Nephron progenitor cell (in vitro differentiated cells): ENCODE results near the gene MPHOSPH10.

Source experiments
- DNase-seq: peaks from one replicate; pipeline ENCODE4 v3.0.0; 2021
- H3K27ac Mint-ChIP-seq: 2 replicates; pipeline ENCODE4 v1.8.0; 2021; ENCODE audit warnings: mild to moderate bottlenecking, moderate library complexity, mixed read lengths
- H3K27me3 Mint-ChIP-seq: 2 replicates; pipeline ENCODE4 v1.8.0; 2021; ENCODE audit warnings: mild to moderate bottlenecking, low read depth, mixed read lengths; ENCODE audit not compliant: poor library complexity
- H3K36me3 Mint-ChIP-seq: 2 replicates; pipeline ENCODE4 v1.8.0; 2021; ENCODE audit warnings: low read depth, mixed read lengths
- H3K4me1 Mint-ChIP-seq: 2 replicates; pipeline ENCODE4 v1.8.0; 2021; ENCODE audit warnings: mixed read lengths
- H3K4me3 Mint-ChIP-seq: 2 replicates; pipeline ENCODE4 v1.8.0; 2021; ENCODE audit warnings: mild to moderate bottlenecking, moderate library complexity, mixed read lengths
- H3K9me3 Mint-ChIP-seq: 2 replicates; pipeline ENCODE4 v1.8.0; 2021; ENCODE audit warnings: mild to moderate bottlenecking, moderate library complexity, mixed read lengths
- TF ChIP-seq, protein P1 (sequence below): fragments of 200-600 bp; sonication (generic); IDR thresholded peaks from 2 replicates; pipeline ENCODE4 v1.5.0; 2021; ENCODE audit warnings: antibody characterized with exemption

Gene MPHOSPH10

DNA sequence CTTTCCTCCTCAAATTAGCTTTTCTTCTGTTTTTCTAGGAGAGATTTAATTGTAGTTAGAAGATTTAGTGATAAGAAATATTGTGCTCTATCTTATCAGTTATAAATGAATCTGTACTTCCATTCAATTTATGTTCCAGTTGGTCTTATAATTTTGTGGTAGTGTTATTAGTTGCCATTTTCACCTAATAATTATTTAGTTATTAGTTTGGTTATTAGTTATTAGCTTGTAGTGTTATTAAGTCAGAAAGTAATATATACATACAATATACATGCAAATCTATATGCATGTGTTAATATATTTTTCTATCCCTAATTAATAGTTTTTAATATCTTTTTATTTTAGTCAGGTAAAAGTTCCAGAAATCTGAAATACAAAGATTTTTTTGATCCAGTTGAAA lies 3.2 kb downstream of the MPHOSPH10 start:
- Mint-ChIP-seq H3K4me1 (peaks cover 10% of the 10 kb centered on the region), H3K27me3 (no peaks in the 10 kb centered on the region), H3K27ac (no peak overlapping the region), H3K9me3 (no peaks in the 10 kb centered on the region), H3K4me3 (no peak overlapping the region), H3K36me3 (peaks cover 38% of the 10 kb centered on the region)
- TF ChIP-seq, protein P1, sequence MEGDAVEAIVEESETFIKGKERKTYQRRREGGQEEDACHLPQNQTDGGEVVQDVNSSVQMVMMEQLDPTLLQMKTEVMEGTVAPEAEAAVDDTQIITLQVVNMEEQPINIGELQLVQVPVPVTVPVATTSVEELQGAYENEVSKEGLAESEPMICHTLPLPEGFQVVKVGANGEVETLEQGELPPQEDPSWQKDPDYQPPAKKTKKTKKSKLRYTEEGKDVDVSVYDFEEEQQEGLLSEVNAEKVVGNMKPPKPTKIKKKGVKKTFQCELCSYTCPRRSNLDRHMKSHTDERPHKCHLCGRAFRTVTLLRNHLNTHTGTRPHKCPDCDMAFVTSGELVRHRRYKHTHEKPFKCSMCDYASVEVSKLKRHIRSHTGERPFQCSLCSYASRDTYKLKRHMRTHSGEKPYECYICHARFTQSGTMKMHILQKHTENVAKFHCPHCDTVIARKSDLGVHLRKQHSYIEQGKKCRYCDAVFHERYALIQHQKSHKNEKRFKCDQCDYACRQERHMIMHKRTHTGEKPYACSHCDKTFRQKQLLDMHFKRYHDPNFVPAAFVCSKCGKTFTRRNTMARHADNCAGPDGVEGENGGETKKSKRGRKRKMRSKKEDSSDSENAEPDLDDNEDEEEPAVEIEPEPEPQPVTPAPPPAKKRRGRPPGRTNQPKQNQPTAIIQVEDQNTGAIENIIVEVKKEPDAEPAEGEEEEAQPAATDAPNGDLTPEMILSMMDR, result no peak
- no peak for DNase-seq

DNA sequence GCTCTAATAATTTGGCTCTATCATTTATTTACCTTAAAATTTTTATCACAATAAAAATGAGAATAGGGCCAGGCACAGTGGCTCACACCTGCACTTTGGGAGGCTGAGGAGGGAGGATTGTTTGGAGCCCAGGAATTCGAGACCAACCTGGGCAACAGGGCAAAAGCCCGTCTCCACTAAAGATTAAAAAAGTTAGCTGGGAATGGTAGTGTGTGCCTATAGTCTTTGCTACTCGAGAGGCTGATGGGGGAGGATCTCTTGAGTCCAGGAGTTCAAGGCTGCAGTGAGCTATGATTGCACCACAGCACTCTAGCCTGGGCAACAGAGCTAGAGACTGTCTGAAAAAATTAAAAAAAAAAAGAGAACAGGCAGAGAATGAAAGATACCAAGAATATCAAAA lies 5.7 kb downstream of the MPHOSPH10 start:
- TF ChIP-seq, protein P1, result no peak
- H3K9me3 Mint-ChIP-seq, result no peaks in the 10 kb centered on the region
- H3K4me1 Mint-ChIP-seq, result no peaks in the 10 kb centered on the region
- no peak overlapping the region for H3K4me3 Mint-ChIP-seq
- no peak overlapping the region for H3K27ac Mint-ChIP-seq
- no peak for DNase-seq
- peaks cover 58% of the 10 kb centered on the region for H3K36me3 Mint-ChIP-seq
- H3K27me3 Mint-ChIP-seq, result no peaks in the 10 kb centered on the region

- Mint-ChIP-seq H3K9me3 (no peaks in the 10 kb centered on the region), H3K4me3 (no peak overlapping the region), H3K27me3 (no peaks in the 10 kb centered on the region), H3K27ac (no peak overlapping the region), H3K36me3 (peaks cover 73% of the 10 kb centered on the region), H3K4me1 (no peaks in the 10 kb centered on the region)
- TF ChIP-seq, protein P1, result no peak
- no peak for DNase-seq
Measured at GRCh38 chr2:71143782-71144181, 13.3 kb downstream of the MPHOSPH10 start.

DNA sequence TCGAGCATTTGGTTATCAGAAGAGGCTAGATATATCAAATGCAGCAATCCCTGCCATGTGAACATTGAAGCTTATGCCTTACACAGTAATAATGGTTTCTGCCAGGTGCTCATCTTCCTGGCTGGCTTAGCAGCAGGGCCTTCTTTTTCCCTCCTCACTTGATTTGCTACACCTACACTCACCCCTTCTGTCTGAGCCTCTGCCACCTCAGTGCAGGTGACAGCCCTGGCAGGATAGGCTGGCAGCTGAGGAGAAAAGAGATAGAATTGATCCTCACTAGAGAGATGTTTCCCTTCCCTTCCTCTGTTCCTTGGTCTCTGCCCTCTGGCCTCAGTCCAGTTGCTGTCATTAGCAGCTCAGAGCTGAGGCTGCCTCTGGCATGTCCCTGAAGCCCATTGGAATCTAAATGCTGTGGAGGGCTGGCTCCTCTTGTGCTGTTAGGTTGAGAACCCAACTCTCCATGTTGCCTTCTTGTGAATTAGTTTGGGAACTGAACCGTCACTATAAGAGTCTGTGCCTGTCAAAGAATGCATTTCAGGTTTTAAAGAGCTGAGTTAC lies 18.2 kb downstream of the MPHOSPH10 start:
- Mint-ChIP-seq H3K9me3 (no peaks in the 10 kb centered on the region), H3K4me3 (no peak overlapping the region), H3K36me3 (peaks cover 54% of the 10 kb centered on the region), H3K27me3 (no peaks in the 10 kb centered on the region), H3K27ac (peak overlapping the region; percentile 46), H3K4me1 (no peaks in the 10 kb centered on the region)
- no peak for DNase-seq
- TF ChIP-seq, protein P1, result no peak

DNA sequence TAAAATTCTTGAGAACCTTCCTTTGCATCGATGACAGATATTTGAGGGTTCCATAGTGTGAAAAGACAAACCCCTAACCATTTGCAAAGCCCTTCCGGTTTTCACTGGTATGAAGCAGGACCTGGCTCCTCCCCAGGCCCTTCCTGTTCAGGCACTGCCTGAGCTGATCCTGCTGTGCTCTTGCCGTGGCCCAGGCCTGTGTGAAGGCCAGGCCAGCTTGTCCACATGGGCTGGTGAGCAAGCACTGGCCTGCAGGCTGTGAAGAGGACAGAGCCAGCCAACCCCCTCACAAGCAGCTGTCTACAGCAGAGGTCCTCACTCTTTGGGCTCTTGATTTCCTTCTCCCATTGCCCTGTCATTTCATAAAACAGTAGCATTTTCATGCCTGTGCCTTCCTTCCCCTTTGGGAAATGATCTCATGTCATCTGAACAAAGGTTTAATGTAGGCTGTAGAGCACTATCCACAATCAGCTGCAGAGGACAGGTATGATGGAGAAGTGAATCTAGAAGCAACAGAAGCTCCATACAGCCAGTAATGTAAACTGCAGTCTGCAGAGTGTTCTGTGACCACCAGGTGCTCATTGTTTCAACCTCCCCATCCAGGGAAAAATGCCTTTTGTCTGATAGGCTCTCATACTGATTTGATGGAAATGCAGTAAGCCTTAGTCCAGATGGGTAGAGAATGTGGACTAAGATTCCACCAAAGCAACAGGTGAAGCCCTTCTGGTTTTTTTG lies 19.8 kb downstream of the MPHOSPH10 start:
- Mint-ChIP-seq H3K4me3 (no peak overlapping the region), H3K27me3 (peaks cover 5% of the 10 kb centered on the region), H3K27ac (no peak overlapping the region), H3K4me1 (no peaks in the 10 kb centered on the region), H3K9me3 (no peaks in the 10 kb centered on the region), H3K36me3 (peaks cover 42% of the 10 kb centered on the region)
- no peak for DNase-seq
- TF ChIP-seq, protein P1, result no peak

- TF ChIP-seq, protein P1, result no peak
Measured at GRCh38 chr2:71151620-71152019, 21.2 kb downstream of the MPHOSPH10 start.

More at GRCh38 chr2:71151620-71152019, 21.2 kb downstream of the MPHOSPH10 start:
- Mint-ChIP-seq H3K27ac (no peak overlapping the region), H3K9me3 (no peaks in the 10 kb centered on the region), H3K4me1 (no peaks in the 10 kb centered on the region), H3K4me3 (no peak overlapping the region), H3K27me3 (peaks cover 12% of the 10 kb centered on the region), H3K36me3 (peaks cover 31% of the 10 kb centered on the region)
- no peak for DNase-seq
